ENCODE results near the gene TMPRSS9.

GRCh38 chr19:2321565-2322283, 38.3 kb upstream of the TMPRSS9 start:
- TF ChIP-seq GATA2 (IDR thresholded peaks at IDR 0.05; ENCODE audit: low read depth, low read length) (no peak), GATA3 (IDR thresholded peaks at IDR 0.05; ENCODE audit: low read depth, low read length) (no peak)

Measured in SH-SY5Y (cell line).